Liver (tissue), 9 donors: ENCODE measurements around the gene PKNOX1. TPM values are rescaled to one million over a fixed set of nuclear protein-coding genes. Genes with fewer than 3 reads are reported as not detected.

Source experiments
- DNase-seq: peaks from one replicate; pipeline ENCODE4 v3.0.0-alpha.2; 2017; ENCODE audit warnings: low spot score
- H3K27ac ChIP-seq, 2 donors: one replicate each; pipeline ENCODE4 v1.7.0; 2013; ENCODE audit warnings: inconsistent platforms in 2 of 2, low read length in 2 of 2, control low read depth in 1 of 2, low read depth in 1 of 2, mild to moderate bottlenecking in 1 of 2
- H3K27me3 ChIP-seq, 4 donors: one replicate each; pipeline versions ENCODE4 v1.6.1 to v1.7.0; 2013; ENCODE audit warnings: low read length in 3 of 4, inconsistent platforms in 1 of 4, mild to moderate bottlenecking in 1 of 4, moderate library complexity in 1 of 4; ENCODE audit not compliant: control insufficient read depth in 4 of 4, insufficient read depth in 4 of 4
- H3K36me3 ChIP-seq, 4 donors: one replicate each; pipeline versions ENCODE4 v1.6.1 to v1.7.0; 2013; ENCODE audit warnings: low read length in 3 of 4, mild to moderate bottlenecking in 3 of 4, low read depth in 1 of 4, moderate library complexity in 1 of 4; ENCODE audit not compliant: control insufficient read depth in 4 of 4, insufficient read depth in 3 of 4
- H3K4me1 ChIP-seq, 4 donors: one replicate each; pipeline versions ENCODE4 v1.6.1 to v1.7.0; 2013; ENCODE audit warnings: low read length in 3 of 4, mild to moderate bottlenecking in 3 of 4, moderate library complexity in 1 of 4; ENCODE audit not compliant: control insufficient read depth in 4 of 4, insufficient read depth in 4 of 4
- H3K4me3 ChIP-seq, 3 donors: one replicate each; pipeline versions ENCODE4 v1.6.1 to v1.7.0; 2013; ENCODE audit warnings: low read length in 3 of 3, control low read depth in 1 of 3, low read depth in 1 of 3, mild to moderate bottlenecking in 1 of 3
- H3K9ac ChIP-seq, 2 donors: one replicate each; pipeline ENCODE4 v1.7.0; 2013; ENCODE audit warnings: low read length in 2 of 2, mild to moderate bottlenecking in 2 of 2, moderate library complexity in 2 of 2, control low read depth in 1 of 2, low read depth in 1 of 2
- H3K9me3 ChIP-seq, 4 donors: one replicate each; pipeline versions ENCODE4 v1.6.1 to v1.7.0; 2013; ENCODE audit warnings: low read length in 3 of 4; ENCODE audit not compliant: control insufficient read depth in 4 of 4
- ATF3 ChIP-seq: IDR thresholded peaks from 2 replicates; pipeline ENCODE4 v1.6.1; 2016; ENCODE audit warnings: antibody characterized with exemption
- CTCF ChIP-seq: fragments of 150-350 bp; IDR thresholded peaks from 2 replicates; pipeline ENCODE4 v1.5.1; 2017; ENCODE audit warnings: improper control_type of control experiment, low read depth, low read length; ENCODE audit not compliant: missing input control
- EGR1 ChIP-seq, 2 donors: IDR thresholded peaks; 2 replicates each; pipeline ENCODE4 v1.6.1; 2016 to 2018; ENCODE audit warnings: antibody characterized with exemption in 2 of 2, low read depth in 2 of 2
- FOXA1 ChIP-seq: IDR thresholded peaks from 2 replicates; pipeline ENCODE4 v1.6.1; 2016; ENCODE audit warnings: antibody characterized with exemption
- FOXA2 ChIP-seq: IDR thresholded peaks from 2 replicates; pipeline ENCODE4 v1.6.1; 2016; ENCODE audit warnings: antibody characterized with exemption
- GABPA ChIP-seq, 2 donors: IDR thresholded peaks in 1 of 2; conservative IDR thresholded peaks in 1 of 2; 2 replicates each; pipeline ENCODE4 v1.6.1; 2016; ENCODE audit warnings: antibody characterized with exemption in 2 of 2, mild to moderate bottlenecking in 1 of 2, moderate library complexity in 1 of 2
- HNF4A ChIP-seq, 2 donors: conservative IDR thresholded peaks; 2 replicates each; pipeline ENCODE4 v1.6.1; 2016; ENCODE audit warnings: antibody characterized with exemption in 2 of 2, mild to moderate bottlenecking in 2 of 2
- HNF4G ChIP-seq: IDR thresholded peaks from 2 replicates; pipeline ENCODE4 v1.6.1; 2016; ENCODE audit warnings: antibody characterized with exemption
- JUND ChIP-seq, 2 donors: IDR thresholded peaks; 2 replicates each; pipeline ENCODE4 v1.6.1; 2016; ENCODE audit warnings: antibody characterized with exemption in 2 of 2
- MAX ChIP-seq: IDR thresholded peaks from 2 replicates; pipeline ENCODE4 v1.6.1; 2016; ENCODE audit warnings: antibody characterized with exemption
- NR2F2 ChIP-seq: IDR thresholded peaks from 2 replicates; pipeline ENCODE4 v1.6.1; 2016; ENCODE audit warnings: antibody characterized with exemption
- RAD21 ChIP-seq, 2 donors: IDR thresholded peaks; 2 replicates each; pipeline ENCODE4 v1.6.1; 2016; ENCODE audit warnings: antibody characterized with exemption in 2 of 2, mild to moderate bottlenecking in 2 of 2
- REST ChIP-seq: IDR thresholded peaks from 2 replicates; pipeline ENCODE4 v1.6.1; 2016; ENCODE audit warnings: antibody characterized with exemption, mild to moderate bottlenecking
- RXRA ChIP-seq, 2 donors: IDR thresholded peaks; 2 replicates each; pipeline ENCODE4 v1.6.1; 2017 to 2018; ENCODE audit warnings: antibody characterized with exemption in 2 of 2, mild to moderate bottlenecking in 1 of 2
- SP1 ChIP-seq: IDR thresholded peaks from 2 replicates; pipeline ENCODE4 v1.6.1; 2018; ENCODE audit warnings: antibody characterized with exemption, mild to moderate bottlenecking
- TAF1 ChIP-seq: conservative IDR thresholded peaks from 2 replicates; pipeline ENCODE4 v1.6.1; 2016; ENCODE audit warnings: antibody characterized with exemption, mild to moderate bottlenecking
- YY1 ChIP-seq: IDR thresholded peaks from 2 replicates; pipeline ENCODE4 v1.6.1; 2016; ENCODE audit warnings: antibody characterized with exemption, mild to moderate bottlenecking
- ZBTB33 ChIP-seq: IDR thresholded peaks from 2 replicates; pipeline ENCODE4 v1.6.1; 2016; ENCODE audit warnings: antibody characterized with exemption
- WGBS: extraction: QIAGEN DNeasy Blood & Tissue Kit; methylation state at CpG from one replicate; pipeline ENCODE4 v1.1.7; 2013; 5-methylcytosine and 5-hydroxymethylcytosine counted together
- polyA plus RNA-seq, 2 donors: library from polyadenylated mRNA; stranded (reverse) in 1 of 2; unstranded in 1 of 2; fragments of 200-250 nt in 1 of 2; fragments of >200 nt in 1 of 2; fragmentation: Nextera tagmentation in 1 of 2; extraction: Ambion mirVana in 1 of 2; gene quantifications; one replicate each; pipeline versions ENCODE4 v1.2.1 to v1.2.3, GENCODE V29; 2013 to 2015
- total RNA-seq, 2 donors: library from RNA; depleted of rRNA; stranded (reverse); fragments of >200 nt; gene quantifications; one replicate each; pipeline ENCODE4 v1.2.3, GENCODE V29; 2014
- donor health status: healthy.
- donor health status: healthy.
- donor health status: healthy.
- donor health status: healthy.
- donor health status: healthy.

PKNOX1 gene
- 1 to 10 TPM; 6.4 to 9.6 TPM for total RNA-seq
- polyA plus RNA-seq, result 10 to 100 TPM in 1 of 2 donors, 1 to 10 TPM in 1; 2.8 to 10.3 TPM

- under 1% methylated on average over 106 of the region's 106 CpGs for WGBS
- no peaks in the 10 kb centered on the region for H3K9me3 ChIP-seq
- H3K4me3 ChIP-seq, result peak within 1 kb of the TSS; percentile 75 to 87 (median 79)
- H3K4me1 ChIP-seq, result peaks cover 5 to 20% (median 10%) of the 10 kb centered on the region in 4 donors
- peak within 1 kb of the TSS; percentile 94 to 98 for H3K9ac ChIP-seq
- peaks cover 0 to 4% (median 0%) of the 10 kb centered on the region in 4 donors for H3K36me3 ChIP-seq
- no peak for TF ChIP-seq REST
- TF ChIP-seq GABPA (IDR thresholded peaks at IDR 0.05 in 1 of 2, conservative IDR thresholded peaks at IDR 0.05 in 1 of 2), result peak in 1 of 2 donors; percentile 16
- TF ChIP-seq ATF3, result no peak
- no peak for TF ChIP-seq JUND (IDR thresholded peaks at IDR 0.05)
- peak in 1 of 2 donors; percentile 12 for TF ChIP-seq HNF4A (conservative IDR thresholded peaks at IDR 0.05)
- no peak for TF ChIP-seq TAF1
- no peak for TF ChIP-seq CTCF
- peak; percentile 24 for TF ChIP-seq ZBTB33
- peak; percentile 45 to 71 for TF ChIP-seq RXRA (IDR thresholded peaks at IDR 0.05)
- TF ChIP-seq FOXA2, result no peak
- no peak for TF ChIP-seq FOXA1
- TF ChIP-seq HNF4G, result no peak
- TF ChIP-seq SP1, result peak; percentile 84
- peak; percentile 42 for TF ChIP-seq YY1
- peak; percentile 53 for TF ChIP-seq MAX
- TF ChIP-seq EGR1 (IDR thresholded peaks at IDR 0.05; ENCODE audit: low read depth in 2 of 2), result no peak
- peak in 1 of 2 donors; percentile 45 for TF ChIP-seq RAD21 (IDR thresholded peaks at IDR 0.05)
- no peak for TF ChIP-seq NR2F2
- H3K27ac ChIP-seq, result peak within 1 kb of the TSS; percentile 89 to 97
- H3K27me3 ChIP-seq, result no peaks in the 10 kb centered on the region
- peak; percentile 97 for DNase-seq
Measured at GRCh38 chr21:42973991-42974831, at the start of gene PKNOX1. Gene PKNOX1, plus strand, starts transcription at chr21:42974562. Its CDS starts 29,820 bp downstream, at chr21:43004382.
